NCI-H128 (cell line): ENCODE results near the gene NDUFB4.
"Not testable (repeated sequence)": the region's sequence is repeated elsewhere in the genome, so short reads cannot be mapped to it uniquely, and the experiment has no call there.

Source experiments
- DNase-seq: peaks from one replicate; lab custom pipeline; 2025; ENCODE audit not compliant: unreplicated experiment; lab: John Stamatoyannopoulos, UW

NDUFB4 gene

GRCh38 chr3:120569222-120570057 lies 26.7 kb upstream of the NDUFB4 start:
- DNase-seq: no peak

- DNase-seq: no peak
Measured at GRCh38 chr3:120572027-120572426, 24.1 kb upstream of the NDUFB4 start.

- DNase-seq: no peak
Measured at GRCh38 chr3:120587332-120587975, 8.7 kb upstream of the NDUFB4 start.

- no peak for DNase-seq
Measured at GRCh38 chr3:120595788-120596115, 384 bp upstream of the NDUFB4 start.

GRCh38 chr3:120596853-120597223 lies 702 bp downstream of the NDUFB4 start:
- DNase-seq: no peak

- DNase-seq: no peak
Measured at GRCh38 chr3:120597445-120598049, 1.4 kb downstream of the NDUFB4 start.

- DNase-seq: no peak
Measured at GRCh38 chr3:120599211-120599610, 3.1 kb downstream of the NDUFB4 start.

GRCh38 chr3:120601554-120601953 lies 5.4 kb downstream of the NDUFB4 start:
- no peak for DNase-seq

- no peak for DNase-seq
Measured at GRCh38 chr3:120602682-120603081, 6.5 kb downstream of the NDUFB4 start.

- DNase-seq: no peak
Measured at GRCh38 chr3:120604382-120604781, 8.2 kb downstream of the NDUFB4 start.

- DNase-seq: no peak
Measured at GRCh38 chr3:120604784-120605183, 8.6 kb downstream of the NDUFB4 start.

GRCh38 chr3:120608506-120608905 lies 12.4 kb downstream of the NDUFB4 start:
- DNase-seq: no peak

- DNase-seq: no peak
Measured at GRCh38 chr3:120614765-120615164, 18.6 kb downstream of the NDUFB4 start.

- no peak for DNase-seq
Measured at GRCh38 chr3:120615847-120616609, 19.9 kb downstream of the NDUFB4 start.

- DNase-seq: not testable (repeated sequence)
Measured at GRCh38 chr3:120616745-120617144, 20.6 kb downstream of the NDUFB4 start.

- DNase-seq: no peak
Measured at GRCh38 chr3:120622457-120622856, 26.3 kb downstream of the NDUFB4 start.

- DNase-seq: no peak
Measured at GRCh38 chr3:120622870-120623726, 27.0 kb downstream of the NDUFB4 start.

GRCh38 chr3:120623727-120624093 lies 27.6 kb downstream of the NDUFB4 start:
- DNase-seq: no peak

- DNase-seq: no peak
Measured at GRCh38 chr3:120625159-120625586, 29.0 kb downstream of the NDUFB4 start.

- DNase-seq: no peak
Measured at GRCh38 chr3:120634539-120634938, 38.4 kb downstream of the NDUFB4 start.
